ENCODE measurements around the gene VPS13C.
"Not testable (repeated sequence)": the region's sequence is repeated elsewhere in the genome, so short reads cannot be mapped to it uniquely, and the experiment has no call there.

The VPS13C gene

GRCh38 chr15:62054979-62055378 is 5.3 kb downstream of the VPS13C start:
- TF ChIP-seq, protein P1, sequence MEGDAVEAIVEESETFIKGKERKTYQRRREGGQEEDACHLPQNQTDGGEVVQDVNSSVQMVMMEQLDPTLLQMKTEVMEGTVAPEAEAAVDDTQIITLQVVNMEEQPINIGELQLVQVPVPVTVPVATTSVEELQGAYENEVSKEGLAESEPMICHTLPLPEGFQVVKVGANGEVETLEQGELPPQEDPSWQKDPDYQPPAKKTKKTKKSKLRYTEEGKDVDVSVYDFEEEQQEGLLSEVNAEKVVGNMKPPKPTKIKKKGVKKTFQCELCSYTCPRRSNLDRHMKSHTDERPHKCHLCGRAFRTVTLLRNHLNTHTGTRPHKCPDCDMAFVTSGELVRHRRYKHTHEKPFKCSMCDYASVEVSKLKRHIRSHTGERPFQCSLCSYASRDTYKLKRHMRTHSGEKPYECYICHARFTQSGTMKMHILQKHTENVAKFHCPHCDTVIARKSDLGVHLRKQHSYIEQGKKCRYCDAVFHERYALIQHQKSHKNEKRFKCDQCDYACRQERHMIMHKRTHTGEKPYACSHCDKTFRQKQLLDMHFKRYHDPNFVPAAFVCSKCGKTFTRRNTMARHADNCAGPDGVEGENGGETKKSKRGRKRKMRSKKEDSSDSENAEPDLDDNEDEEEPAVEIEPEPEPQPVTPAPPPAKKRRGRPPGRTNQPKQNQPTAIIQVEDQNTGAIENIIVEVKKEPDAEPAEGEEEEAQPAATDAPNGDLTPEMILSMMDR (IDR thresholded peaks at IDR 0.05; ENCODE audit: extremely low read depth, missing control alignments): no peak
- no peak for DNase-seq (ENCODE audit: low spot score)

GRCh38 chr15:62053439-62054085 is 6.7 kb downstream of the VPS13C start:
- TF ChIP-seq, protein P1 (IDR thresholded peaks at IDR 0.05; ENCODE audit: extremely low read depth, missing control alignments): no peak

GRCh38 chr15:62052713-62053112 is 7.5 kb downstream of the VPS13C start:
- DNase-seq (ENCODE audit: low spot score): no peak
- TF ChIP-seq, protein P1 (IDR thresholded peaks at IDR 0.05; ENCODE audit: extremely low read depth, missing control alignments): no peak

More at GRCh38 chr15:62053439-62054085, 6.7 kb downstream of the VPS13C start:
- DNase-seq (ENCODE audit: low spot score): no peak

- DNase-seq (ENCODE audit: low spot score): no peak
- TF ChIP-seq, protein P1 (IDR thresholded peaks at IDR 0.05; ENCODE audit: extremely low read depth, missing control alignments): no peak
Observed at GRCh38 chr15:62051166-62051565, 9.1 kb downstream of the VPS13C start.

DNA sequence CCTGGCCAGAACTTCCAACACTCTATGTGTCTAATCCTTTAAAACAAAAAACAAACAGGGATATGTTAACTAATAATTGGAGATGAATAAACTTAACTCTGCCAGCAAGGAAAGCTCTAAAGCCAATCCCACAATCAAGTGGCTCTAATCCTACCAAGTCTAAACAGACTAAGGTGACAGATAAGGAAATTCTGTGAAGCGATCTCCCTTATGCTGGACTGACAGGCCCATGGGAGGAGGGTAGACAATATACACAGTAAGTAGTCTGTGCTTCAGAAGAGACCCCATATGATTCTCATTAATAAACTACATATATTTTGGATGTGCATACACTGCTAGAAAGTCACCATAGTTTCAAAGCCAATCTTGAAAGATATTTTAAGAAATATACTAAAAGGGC is 10.1 kb downstream of the VPS13C start:
- DNase-seq (ENCODE audit: low spot score): no peak
- TF ChIP-seq, protein P1 (IDR thresholded peaks at IDR 0.05; ENCODE audit: extremely low read depth, missing control alignments): no peak

DNA sequence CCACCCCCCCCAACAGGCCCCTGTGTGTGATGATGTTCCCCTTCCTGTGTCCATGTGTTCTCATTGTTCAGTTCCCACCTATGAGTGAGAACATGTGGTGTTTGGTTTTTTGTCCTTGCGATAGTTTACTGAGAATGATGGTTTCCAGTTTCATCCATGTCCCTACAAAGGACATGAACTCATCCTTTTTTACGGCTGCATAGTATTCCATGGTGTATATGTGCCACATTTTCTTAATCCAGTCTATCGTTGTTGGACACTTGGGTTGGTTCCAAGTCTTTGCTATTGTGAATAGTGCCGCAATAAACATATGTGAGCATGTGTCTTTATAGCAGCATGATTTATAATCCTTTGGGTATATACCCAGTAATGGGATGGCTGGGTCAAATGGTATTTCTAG is 12.0 kb downstream of the VPS13C start:
- DNase-seq (ENCODE audit: low spot score): not testable (repeated sequence)

- no peak for DNase-seq (ENCODE audit: low spot score)
- TF ChIP-seq, protein P1 (IDR thresholded peaks at IDR 0.05; ENCODE audit: extremely low read depth, missing control alignments): no peak
Observed at GRCh38 chr15:62047282-62047827, 12.9 kb downstream of the VPS13C start.
